CD4-positive, alpha-beta T cell treated with Interferon gamma for 1 hour (primary cell): ENCODE measurements around the gene CCSER1.
"Not testable (repeated sequence)": the region's sequence is repeated elsewhere in the genome, so short reads cannot be mapped to it uniquely, and the experiment has no call there.

Experiments used
- DNase-seq: peaks from one replicate; pipeline ENCODE4 v3.0.0-alpha.2; 2020

Gene CCSER1

GRCh38 chr4:90456891-90457290 lies 329.7 kb downstream of the CCSER1 start:
- no peak for DNase-seq

DNA sequence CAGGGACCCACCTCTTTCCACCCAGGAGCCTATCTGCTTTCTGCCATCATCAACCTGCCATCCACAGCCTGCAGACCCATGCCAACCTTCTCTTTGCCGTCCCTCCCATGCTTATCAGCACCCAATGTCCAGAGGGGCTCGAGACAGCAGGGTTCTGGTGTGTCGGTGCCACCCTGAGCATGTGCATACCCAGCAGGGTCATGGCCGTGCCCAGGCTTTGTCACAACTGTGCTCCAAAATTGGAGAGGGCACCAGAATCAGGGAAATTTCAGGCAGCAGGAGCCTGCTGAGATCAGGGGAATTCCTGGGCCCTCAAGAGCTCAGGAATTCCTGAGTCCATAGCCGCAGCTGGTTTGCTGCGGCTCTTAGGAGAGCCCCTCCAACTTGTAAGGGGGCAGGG lies 330.6 kb downstream of the CCSER1 start:
- no peak for DNase-seq

DNA sequence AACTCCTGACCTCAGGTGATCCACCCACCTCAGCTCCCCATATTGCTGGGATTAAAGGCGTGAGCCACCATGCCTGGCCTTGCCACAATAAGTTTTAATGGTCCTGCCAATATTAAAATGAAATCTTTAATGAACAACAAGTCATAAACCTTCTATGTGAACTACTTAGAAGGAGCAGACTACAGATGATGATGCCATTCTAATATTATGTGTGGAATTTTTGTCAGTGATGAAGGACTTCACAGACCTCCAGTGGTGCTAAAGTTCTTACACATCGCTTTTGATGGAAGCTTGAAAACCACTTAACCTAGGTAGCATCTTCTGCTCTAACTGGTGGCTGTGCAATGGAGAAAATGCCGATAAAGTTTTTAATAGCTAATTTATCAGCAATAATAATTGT lies 331.4 kb downstream of the CCSER1 start:
- DNase-seq, result no peak

DNA sequence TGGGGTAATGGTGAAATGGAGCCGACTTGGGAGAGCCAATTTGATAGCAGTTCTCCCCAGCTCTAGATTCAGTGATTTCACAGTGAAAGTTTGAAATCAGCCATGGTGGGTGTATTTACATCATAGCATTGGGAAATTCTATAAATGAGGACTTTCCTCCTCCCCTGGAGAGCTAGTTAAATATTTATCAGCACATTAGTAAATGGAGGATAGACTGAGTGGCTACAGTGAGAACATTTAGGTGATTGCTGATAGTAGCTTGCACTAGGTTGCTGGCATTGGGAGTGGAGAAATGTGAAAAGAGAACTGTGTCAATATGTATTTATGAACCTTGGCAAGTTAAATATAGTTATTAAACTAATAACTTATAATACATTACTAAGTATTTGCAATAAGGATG lies 347.3 kb downstream of the CCSER1 start:
- no peak for DNase-seq

GRCh38 chr4:90476019-90476418 lies 348.8 kb downstream of the CCSER1 start:
- DNase-seq, result no peak

GRCh38 chr4:90476586-90476985 lies 349.4 kb downstream of the CCSER1 start:
- no peak for DNase-seq

DNA sequence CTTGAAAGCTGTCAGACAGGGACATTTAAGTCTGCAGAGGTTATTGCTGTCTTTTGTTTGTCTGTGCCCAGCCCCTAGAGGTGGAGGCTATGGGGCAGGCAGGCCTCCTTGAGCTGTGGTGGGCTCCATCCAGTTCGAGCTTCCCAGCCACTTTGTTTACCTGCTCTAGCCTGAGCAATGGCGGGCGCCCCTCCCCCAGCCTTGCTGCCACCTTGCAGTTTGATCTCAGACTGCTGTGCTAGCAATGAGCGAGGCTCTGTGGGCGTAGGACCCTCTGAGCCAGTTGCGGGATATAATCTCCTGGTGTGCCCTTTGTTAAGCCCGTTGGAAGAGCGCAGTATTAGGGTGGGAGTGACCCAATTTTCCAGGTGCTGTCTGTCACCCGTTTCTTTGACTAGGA lies 357.7 kb downstream of the CCSER1 start:
- DNase-seq, result not testable (repeated sequence)

GRCh38 chr4:90486346-90486745 lies 359.2 kb downstream of the CCSER1 start:
- DNase-seq, result no peak

- DNase-seq, result no peak
These were observed 368.0 kb downstream of the CCSER1 start for GRCh38 chr4:90495211-90495610.

- DNase-seq, result no peak
These were observed 368.7 kb downstream of the CCSER1 start for GRCh38 chr4:90495936-90496335.

- DNase-seq, result no peak
These were observed 371.0 kb downstream of the CCSER1 start for GRCh38 chr4:90498175-90498574.

GRCh38 chr4:90503677-90504076 lies 376.5 kb downstream of the CCSER1 start:
- no peak for DNase-seq

- no peak for DNase-seq
These were observed 388.0 kb downstream of the CCSER1 start for GRCh38 chr4:90515191-90515590.

DNA sequence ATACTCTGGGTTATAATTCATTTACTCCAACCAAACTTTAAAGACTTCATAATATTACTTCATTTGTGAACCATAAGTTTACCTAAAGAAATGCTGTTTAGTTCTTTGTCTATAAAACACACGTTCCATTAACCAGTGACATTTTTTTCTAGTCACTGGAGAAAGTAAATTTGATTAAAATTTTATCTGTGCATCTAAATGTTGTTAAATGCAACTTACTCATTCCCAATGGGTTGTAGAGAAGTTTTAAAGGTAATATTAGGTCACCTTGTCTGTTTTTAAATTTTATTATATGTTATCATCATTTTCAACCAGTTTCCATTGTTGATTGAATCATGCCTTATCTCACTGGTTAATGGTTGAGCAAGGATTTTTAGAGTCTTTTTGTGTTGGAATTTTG lies 401.4 kb downstream of the CCSER1 start:
- DNase-seq, result no peak

DNA sequence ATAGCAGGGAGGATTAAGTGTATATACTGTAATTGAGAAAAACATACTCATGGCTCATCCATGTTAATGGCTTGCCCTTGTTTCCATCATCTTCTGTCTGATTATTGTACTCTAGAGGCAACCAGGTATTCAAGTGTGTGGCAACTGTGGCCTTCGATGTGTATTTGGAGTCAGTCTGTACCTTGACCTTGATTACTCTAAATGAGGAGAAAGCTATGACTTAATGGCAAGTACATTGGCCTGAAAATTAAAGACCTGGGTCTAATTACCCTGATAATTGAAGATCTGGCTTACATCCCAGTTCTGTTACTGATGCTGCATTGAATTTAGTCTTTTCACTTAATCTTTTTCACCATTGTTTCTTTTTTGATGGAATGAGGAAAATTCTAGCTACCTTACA lies 409.2 kb downstream of the CCSER1 start:
- no peak for DNase-seq

DNA sequence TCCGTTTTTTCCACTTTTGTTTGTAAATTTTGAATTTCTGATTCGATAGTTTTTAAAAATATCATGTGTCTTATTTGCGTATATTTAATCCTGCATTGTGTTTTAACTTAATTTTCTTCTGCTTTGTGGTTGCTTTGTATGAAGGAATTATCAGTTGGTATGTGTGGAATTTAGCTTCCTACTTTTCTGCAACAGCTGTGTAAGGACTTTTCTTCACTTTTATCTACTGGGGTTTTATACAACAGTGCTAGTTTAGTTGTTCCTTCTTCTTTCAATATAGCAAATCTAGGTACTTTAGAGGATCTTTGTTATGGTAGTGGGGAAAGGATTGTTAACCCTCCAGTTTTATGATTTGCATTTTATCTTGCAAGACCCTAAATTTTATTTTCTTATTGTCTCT lies 410.3 kb downstream of the CCSER1 start:
- DNase-seq, result no peak

- DNase-seq, result no peak
These were observed 413.3 kb downstream of the CCSER1 start for GRCh38 chr4:90540536-90540935.

GRCh38 chr4:90542216-90542615 lies 415.0 kb downstream of the CCSER1 start:
- no peak for DNase-seq

DNA sequence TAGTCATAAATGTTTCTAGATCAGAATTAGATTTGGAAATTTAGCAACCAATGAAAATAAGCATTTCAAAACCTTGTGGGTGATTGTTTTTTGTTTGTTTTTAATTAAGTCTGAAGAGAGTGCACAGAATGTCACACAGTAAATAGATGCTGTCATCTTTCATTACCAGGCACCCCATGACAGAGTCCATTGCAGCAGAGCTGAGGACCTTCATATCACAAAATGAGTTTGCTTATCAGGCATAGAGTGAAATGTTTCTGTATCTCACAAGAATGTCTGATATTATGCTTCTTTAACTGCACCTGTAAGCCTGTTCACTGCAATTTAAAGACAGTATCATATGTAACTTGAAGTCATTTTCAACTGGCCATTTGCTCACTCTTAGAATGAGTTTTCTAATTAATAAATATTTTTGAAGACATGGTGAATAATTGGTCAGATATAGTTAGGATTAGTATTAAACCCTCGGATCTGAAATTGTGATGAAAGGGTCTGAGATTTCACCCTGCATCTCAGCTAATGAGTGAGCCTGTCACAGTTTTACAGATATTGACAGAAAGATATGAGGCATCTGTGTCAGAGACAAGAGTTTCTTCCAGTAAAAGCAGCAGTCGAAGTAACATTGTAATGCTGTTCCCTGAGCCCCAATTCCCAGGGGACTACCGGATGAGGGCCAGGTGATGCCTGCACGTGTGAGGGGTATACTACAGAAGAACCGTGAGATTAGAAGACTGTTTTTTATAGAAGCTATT lies 416.4 kb downstream of the CCSER1 start:
- no peak for DNase-seq

DNA sequence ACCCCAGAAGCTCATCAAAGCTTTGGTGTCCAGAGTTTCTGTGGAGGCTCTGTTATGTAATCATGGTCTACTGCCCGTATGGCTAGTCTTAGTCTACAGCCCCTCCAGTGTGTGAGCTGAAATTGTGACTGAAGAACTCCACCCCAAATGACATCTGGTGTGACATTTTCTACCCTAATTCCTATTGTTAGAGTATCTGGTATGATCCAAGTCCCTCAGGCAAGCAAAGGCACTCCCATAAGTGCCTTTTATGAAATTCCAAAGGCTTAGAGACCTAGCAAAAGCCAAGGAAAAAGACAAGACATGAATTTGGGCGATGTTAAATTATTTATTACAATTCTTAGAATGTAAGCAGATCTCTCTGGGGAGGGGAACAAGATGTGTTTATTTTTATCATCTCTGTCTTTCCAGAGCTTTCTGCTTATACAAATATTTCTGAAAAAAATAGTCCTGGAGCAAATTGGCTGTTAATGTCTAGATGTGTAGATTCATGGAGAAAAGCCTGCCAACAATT lies 417.4 kb downstream of the CCSER1 start:
- no peak for DNase-seq

GRCh38 chr4:90545380-90545779 lies 418.2 kb downstream of the CCSER1 start:
- no peak for DNase-seq

DNA sequence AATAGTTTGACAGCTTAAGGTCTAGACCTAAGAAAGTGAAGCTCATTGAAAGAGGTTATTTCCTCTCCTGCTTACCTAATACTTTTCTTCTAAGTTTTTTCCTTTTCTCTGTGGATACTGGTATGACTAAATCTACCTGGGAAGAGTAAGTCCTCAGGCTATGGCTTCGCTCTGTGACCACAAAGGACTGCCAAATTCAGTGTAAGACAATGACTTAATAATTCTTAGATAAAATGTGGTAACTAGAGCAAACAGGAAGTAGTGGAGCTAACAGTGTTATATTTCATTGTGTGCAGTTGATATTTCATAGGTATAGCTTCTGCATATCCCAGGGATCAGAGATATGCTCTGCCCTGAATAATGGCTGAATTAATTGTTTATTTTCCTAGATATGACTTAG lies 418.9 kb downstream of the CCSER1 start:
- no peak for DNase-seq

GRCh38 chr4:90570615-90571014 lies 443.4 kb downstream of the CCSER1 start:
- no peak for DNase-seq

DNA sequence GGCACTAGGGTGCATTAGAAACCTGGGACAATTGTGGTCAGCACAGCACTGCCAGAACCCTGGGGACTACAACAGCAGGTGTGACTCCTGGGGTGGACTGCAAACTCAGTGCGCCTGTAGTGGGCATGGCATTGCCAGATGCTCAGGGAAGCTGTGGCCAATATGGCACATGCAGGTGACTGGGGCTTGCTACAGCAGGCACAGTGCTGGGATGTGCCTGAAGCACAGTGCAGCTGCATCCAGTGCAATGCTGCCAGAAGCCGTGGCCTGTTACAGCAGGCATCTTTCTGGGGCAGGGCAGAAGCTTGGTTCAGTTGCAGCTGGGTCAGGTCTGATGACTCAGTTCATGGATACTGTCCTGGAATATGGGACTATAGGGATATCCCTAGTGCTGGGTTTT lies 445.8 kb downstream of the CCSER1 start:
- DNase-seq, result no peak

GRCh38 chr4:90575371-90575770 lies 448.2 kb downstream of the CCSER1 start:
- no peak for DNase-seq
